Measurements from ENCODE around the gene C16orf90. TPM values are rescaled to one million over a fixed set of nuclear protein-coding genes. Genes with fewer than 3 reads are reported as not detected.

C16orf90 gene
- total RNA-seq, 1 donor from 2014 or later, result not detected

GRCh38 chr16:3518292-3518985 lies 23.1 kb upstream of the C16orf90 start:
- TF ChIP-seq, protein P1, sequence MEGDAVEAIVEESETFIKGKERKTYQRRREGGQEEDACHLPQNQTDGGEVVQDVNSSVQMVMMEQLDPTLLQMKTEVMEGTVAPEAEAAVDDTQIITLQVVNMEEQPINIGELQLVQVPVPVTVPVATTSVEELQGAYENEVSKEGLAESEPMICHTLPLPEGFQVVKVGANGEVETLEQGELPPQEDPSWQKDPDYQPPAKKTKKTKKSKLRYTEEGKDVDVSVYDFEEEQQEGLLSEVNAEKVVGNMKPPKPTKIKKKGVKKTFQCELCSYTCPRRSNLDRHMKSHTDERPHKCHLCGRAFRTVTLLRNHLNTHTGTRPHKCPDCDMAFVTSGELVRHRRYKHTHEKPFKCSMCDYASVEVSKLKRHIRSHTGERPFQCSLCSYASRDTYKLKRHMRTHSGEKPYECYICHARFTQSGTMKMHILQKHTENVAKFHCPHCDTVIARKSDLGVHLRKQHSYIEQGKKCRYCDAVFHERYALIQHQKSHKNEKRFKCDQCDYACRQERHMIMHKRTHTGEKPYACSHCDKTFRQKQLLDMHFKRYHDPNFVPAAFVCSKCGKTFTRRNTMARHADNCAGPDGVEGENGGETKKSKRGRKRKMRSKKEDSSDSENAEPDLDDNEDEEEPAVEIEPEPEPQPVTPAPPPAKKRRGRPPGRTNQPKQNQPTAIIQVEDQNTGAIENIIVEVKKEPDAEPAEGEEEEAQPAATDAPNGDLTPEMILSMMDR (IDR thresholded peaks at IDR 0.05; ENCODE audit: unreplicated experiment), result no peak
- peaks cover 16% of the 10 kb centered on the region for H3K36me3 Mint-ChIP-seq
- no peak overlapping the region for H3K4me3 Mint-ChIP-seq

DNA sequence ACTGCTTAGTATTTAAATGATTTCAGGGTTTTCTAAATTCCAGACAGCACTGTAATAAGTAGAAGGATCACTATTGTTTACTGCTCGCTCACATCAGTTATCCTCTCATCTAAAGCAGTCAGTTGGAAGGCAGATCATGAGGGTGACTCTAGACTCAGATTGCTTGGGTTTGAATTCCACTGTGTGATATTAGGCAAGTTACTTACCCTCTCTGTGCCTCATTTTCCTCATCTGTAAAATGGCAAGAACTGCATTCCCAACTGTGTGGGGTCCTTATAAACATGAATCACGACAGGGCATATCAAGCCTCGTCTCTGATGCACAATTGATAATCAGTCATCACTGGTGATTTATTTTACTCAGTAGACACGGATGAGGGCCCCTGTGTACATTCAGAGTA lies 20.6 kb upstream of the C16orf90 start:
- no peak for DNase-seq (ENCODE audit: low spot score in 2 of 2, unreplicated experiment in 2 of 2)
- peaks cover 15% of the 10 kb centered on the region for H3K4me1 Mint-ChIP-seq
- no peaks in the 10 kb centered on the region for H3K9me3 Mint-ChIP-seq
- H3K4me3 Mint-ChIP-seq, result no peak overlapping the region
- no peak overlapping the region for H3K27ac Mint-ChIP-seq
- TF ChIP-seq, protein P1 (IDR thresholded peaks at IDR 0.05; ENCODE audit: unreplicated experiment), result no peak
- H3K36me3 Mint-ChIP-seq, result peaks cover 16% of the 10 kb centered on the region
- no peaks in the 10 kb centered on the region for H3K27me3 Mint-ChIP-seq (ENCODE audit: low read depth)

More at GRCh38 chr16:3518292-3518985, 23.1 kb upstream of the C16orf90 start:
- no peaks in the 10 kb centered on the region for H3K9me3 Mint-ChIP-seq
- peaks cover 17% of the 10 kb centered on the region for H3K4me1 Mint-ChIP-seq
- peak overlapping the region; percentile 98 for H3K27ac Mint-ChIP-seq
- H3K27me3 Mint-ChIP-seq (ENCODE audit: low read depth), result no peaks in the 10 kb centered on the region
- DNase-seq (ENCODE audit: low spot score in 2 of 2, unreplicated experiment in 2 of 2), result no peak

DNA sequence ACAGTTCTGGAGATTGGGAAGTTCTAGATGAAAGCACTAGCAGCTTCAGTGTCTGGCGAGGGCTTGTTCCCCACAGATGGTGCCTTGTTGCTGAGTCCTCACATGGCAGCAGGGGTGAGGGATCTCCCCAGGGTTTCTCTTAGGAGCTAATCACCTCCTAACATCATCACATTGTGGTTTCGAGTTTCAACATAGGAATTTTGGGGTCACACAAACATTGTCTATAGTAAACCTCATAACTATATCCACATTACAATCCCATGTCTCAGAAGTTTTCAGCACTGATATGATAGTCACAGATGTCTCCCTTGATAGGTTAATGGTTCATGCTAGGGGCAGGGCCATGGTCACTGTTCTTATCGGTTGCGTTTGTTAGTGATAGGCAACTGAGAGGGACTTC lies 19.3 kb upstream of the C16orf90 start:
- no peak overlapping the region for H3K27ac Mint-ChIP-seq
- no peak for DNase-seq (ENCODE audit: low spot score in 2 of 2, unreplicated experiment in 2 of 2)
- peaks cover 10% of the 10 kb centered on the region for H3K4me1 Mint-ChIP-seq
- no peaks in the 10 kb centered on the region for H3K9me3 Mint-ChIP-seq
- H3K36me3 Mint-ChIP-seq, result peaks cover 19% of the 10 kb centered on the region
- no peak overlapping the region for H3K4me3 Mint-ChIP-seq
- TF ChIP-seq, protein P1 (IDR thresholded peaks at IDR 0.05; ENCODE audit: unreplicated experiment), result no peak
- no peaks in the 10 kb centered on the region for H3K27me3 Mint-ChIP-seq (ENCODE audit: low read depth)

- no peak overlapping the region for H3K27ac Mint-ChIP-seq
- peaks cover 21% of the 10 kb centered on the region for H3K36me3 Mint-ChIP-seq
- no peak overlapping the region for H3K4me3 Mint-ChIP-seq
- TF ChIP-seq, protein P1 (IDR thresholded peaks at IDR 0.05; ENCODE audit: unreplicated experiment), result no peak
- DNase-seq (ENCODE audit: low spot score in 2 of 2, unreplicated experiment in 2 of 2), result no peak
- peaks cover 7% of the 10 kb centered on the region for H3K4me1 Mint-ChIP-seq
- H3K9me3 Mint-ChIP-seq, result no peaks in the 10 kb centered on the region
- H3K27me3 Mint-ChIP-seq (ENCODE audit: low read depth), result no peaks in the 10 kb centered on the region
Measured at GRCh38 chr16:3513892-3514583, 18.7 kb upstream of the C16orf90 start.

DNA sequence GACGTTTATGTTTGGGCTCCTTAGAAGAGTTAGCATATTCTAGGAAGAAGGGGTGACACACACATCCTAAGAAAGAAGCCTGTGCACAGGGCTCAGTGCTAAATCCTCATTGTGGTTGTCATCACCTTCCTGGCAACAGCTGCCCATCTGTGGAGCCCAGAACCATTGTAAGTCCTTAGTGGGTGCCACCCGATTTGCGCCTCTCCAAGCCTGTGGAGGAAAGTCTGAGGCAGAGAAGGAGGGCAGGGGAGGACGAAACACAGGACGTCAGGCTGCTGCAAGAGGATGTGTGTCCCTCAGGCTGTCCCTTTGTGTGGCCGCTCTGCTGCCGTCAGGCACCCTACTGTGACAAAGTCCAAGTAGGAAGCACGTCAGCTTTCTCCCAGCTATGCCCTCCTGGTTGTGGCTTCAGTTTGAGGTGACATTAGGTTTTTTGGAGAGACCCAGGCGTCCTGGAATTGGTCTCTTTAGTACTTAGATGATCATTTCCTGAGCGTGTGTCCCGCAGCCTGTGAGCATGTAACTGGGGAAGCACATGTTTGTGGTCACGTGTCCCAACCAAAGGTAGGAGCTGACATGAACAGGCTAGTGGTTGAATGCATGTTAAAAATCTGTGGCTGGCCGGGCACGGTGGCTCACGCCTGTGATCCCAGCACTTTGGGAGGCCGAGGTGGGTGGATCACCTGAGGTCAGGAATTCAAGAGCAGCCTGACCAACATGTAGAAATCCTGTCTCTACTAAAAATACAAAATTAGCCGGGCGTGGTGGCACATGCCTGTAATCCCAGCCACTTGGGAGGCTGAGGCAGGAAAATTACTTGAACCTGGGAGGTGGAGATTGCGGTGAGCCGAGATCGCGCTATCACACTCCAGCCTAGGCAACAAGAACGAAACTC lies 16.2 kb upstream of the C16orf90 start:
- Mint-ChIP-seq H3K9me3 (no peaks in the 10 kb centered on the region), H3K27ac (no peak overlapping the region)

More for the DNA sequence above, 16.2 kb upstream of the C16orf90 start:
- H3K4me3 Mint-ChIP-seq, result no peak overlapping the region
- no peaks in the 10 kb centered on the region for H3K27me3 Mint-ChIP-seq (ENCODE audit: low read depth)
- no peak for DNase-seq (ENCODE audit: low spot score in 2 of 2, unreplicated experiment in 2 of 2)
- no peaks in the 10 kb centered on the region for H3K4me1 Mint-ChIP-seq
- peaks cover 33% of the 10 kb centered on the region for H3K36me3 Mint-ChIP-seq
- TF ChIP-seq, protein P1 (IDR thresholded peaks at IDR 0.05; ENCODE audit: unreplicated experiment), result no peak

All from mesothelial cell of epicardium (in vitro differentiated cells).